Naive B cell (primary cell): ENCODE data around the gene PFKFB2. TPM values are rescaled to one million over a fixed set of nuclear protein-coding genes. Genes with fewer than 3 reads are reported as not detected.

ENCODE experiments used
- ATAC-seq, 2 donors: fragments of 150-1000 bp; cut with Tn5 transposase; 2 replicates each; pipeline ENCODE4 v1.10.0; 2021; ENCODE audit warnings: low read depth in 2 of 2, mild to moderate bottlenecking in 2 of 2, moderate library complexity in 2 of 2
- DNase-seq: peaks from one replicate; pipeline ENCODE4 v3.0.0; 2022
- H3K27ac Mint-ChIP-seq, 6 donors: one replicate each; pipeline ENCODE4 v1.8.0; 2020 to 2022; ENCODE audit warnings: mild to moderate bottlenecking in 6 of 6, mixed read lengths in 6 of 6, moderate library complexity in 5 of 6, inconsistent platforms in 2 of 6
- H3K27me3 Mint-ChIP-seq, 3 donors: one replicate each; pipeline ENCODE4 v1.8.0; 2021 to 2022; ENCODE audit warnings: mixed read lengths in 3 of 3, mild to moderate bottlenecking in 1 of 3
- H3K36me3 Mint-ChIP-seq, 2 donors: one replicate each; pipeline ENCODE4 v1.8.0; 2020 to 2022; ENCODE audit warnings: mixed read lengths in 2 of 2, inconsistent platforms in 1 of 2, mild to moderate bottlenecking in 1 of 2
- H3K4me1 Mint-ChIP-seq, 3 donors: one replicate each; pipeline ENCODE4 v1.8.0; 2020 to 2022; ENCODE audit warnings: mixed read lengths in 3 of 3, inconsistent platforms in 1 of 3, mild to moderate bottlenecking in 1 of 3, moderate library complexity in 1 of 3
- H3K4me3 Mint-ChIP-seq, 8 donors: one replicate each; pipeline ENCODE4 v1.8.0; 2020 to 2022; ENCODE audit warnings: mild to moderate bottlenecking in 8 of 8, mixed read lengths in 8 of 8, moderate library complexity in 8 of 8, inconsistent platforms in 2 of 8
- H3K9me3 Mint-ChIP-seq, 7 donors: one replicate each; pipeline ENCODE4 v1.8.0; 2020 to 2022; ENCODE audit warnings: mixed read lengths in 7 of 7, mild to moderate bottlenecking in 5 of 7, inconsistent platforms in 2 of 7, moderate library complexity in 1 of 7
- polyA plus RNA-seq, 6 donors: library from polyadenylated mRNA; unstranded; fragments of 300-500 nt; fragmentation: Illumina TruSeq; gene quantifications; one replicate each; pipeline ENCODE4 v1.2.3, GENCODE V29; 2021; ENCODE audit warnings: low read depth in 6 of 6

PFKFB2 gene
- polyA plus RNA-seq, 6 donors from 2014 or later: 2.5 to 8.2 (median 6.1) TPM

DNA sequence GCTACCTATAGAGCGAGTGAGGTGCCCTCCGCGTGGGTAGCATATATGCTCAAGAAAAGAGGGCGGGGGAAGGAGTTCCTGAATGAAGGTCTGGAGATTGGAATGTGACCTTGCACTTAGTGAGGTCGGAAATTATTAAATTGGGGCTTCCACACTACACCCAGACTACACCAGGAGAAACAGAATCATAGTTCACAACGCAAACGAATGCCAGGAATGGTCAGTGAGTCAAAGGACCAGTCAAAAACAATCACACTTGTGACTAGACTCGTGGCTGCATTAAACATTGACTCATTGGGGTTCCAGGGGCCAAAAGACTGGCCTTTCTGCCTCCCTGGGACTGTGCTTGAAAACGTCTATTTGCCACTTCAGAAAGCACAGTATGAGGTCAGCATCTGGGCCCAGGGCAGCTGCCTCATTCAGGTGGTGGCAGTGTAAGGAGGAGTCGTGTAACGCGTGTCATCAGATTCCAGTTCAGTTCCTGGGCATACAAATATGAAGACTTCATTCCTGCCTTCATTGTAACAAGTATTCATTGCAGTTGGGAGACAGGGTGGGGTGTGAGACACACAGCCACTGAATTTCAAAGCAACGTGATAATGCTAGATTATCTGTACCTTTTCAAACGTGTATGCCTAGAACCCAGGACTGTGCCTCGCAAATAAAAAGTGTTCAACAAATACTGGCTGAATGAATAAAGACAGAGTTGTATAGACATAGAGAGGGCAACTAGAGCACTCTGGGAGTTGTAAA is 1.7 kb upstream of the PFKFB2 start, which contains the start of gene YOD1:
Gene YOD1 (minus strand): TSS at position 18 of the 753 bp plus-strand sequence. CDS start 178 bp downstream, outside the sequence.
- no peak for DNase-seq
- H3K9me3 Mint-ChIP-seq: peaks cover 0 to 3% (median 0%) of the 10 kb centered on the region in 7 donors
- peaks cover 0 to 10% of the 10 kb centered on the region in 2 donors for H3K36me3 Mint-ChIP-seq
- H3K27ac Mint-ChIP-seq: peak within 1 kb of the TSS; percentile 58 to 100 (median 96)
- peaks cover 38 to 72% (median 51%) of the 10 kb centered on the region in 3 donors for H3K4me1 Mint-ChIP-seq
- no peak for ATAC-seq
- H3K27me3 Mint-ChIP-seq: no peaks in the 10 kb centered on the region
- H3K4me3 Mint-ChIP-seq: peak within 1 kb of the TSS; percentile 93 to 100 (median 98)

- DNase-seq (peak; percentile 74), ATAC-seq (peak; percentile 48 to 57)
- Mint-ChIP-seq H3K36me3 (peaks cover 0 to 9% of the 10 kb centered on the region in 2 donors), H3K9me3 (peaks cover 0 to 3% (median 0%) of the 10 kb centered on the region in 7 donors), H3K4me3 (peak overlapping the region; percentile 93 to 100 (median 98)), H3K27ac (peak overlapping the region; percentile 94 to 100 (median 99)), H3K27me3 (no peaks in the 10 kb centered on the region), H3K4me1 (peaks cover 40 to 67% (median 60%) of the 10 kb centered on the region in 3 donors)
These were observed 1.4 kb downstream of the PFKFB2 start for GRCh38 chr1:207054491-207054890.

- Mint-ChIP-seq H3K27me3 (no peaks in the 10 kb centered on the region), H3K4me1 (peaks cover 33 to 59% (median 52%) of the 10 kb centered on the region in 3 donors), H3K27ac (peak overlapping the region; percentile 30 to 100 (median 99)), H3K36me3 (peaks cover 0 to 9% of the 10 kb centered on the region in 2 donors), H3K9me3 (peaks cover 0 to 3% (median 0%) of the 10 kb centered on the region in 7 donors), H3K4me3 (peak overlapping the region; percentile 93 to 100 (median 98))
- no peak for ATAC-seq
- DNase-seq: no peak
These were observed 2.4 kb downstream of the PFKFB2 start for GRCh38 chr1:207055386-207056001.

DNA sequence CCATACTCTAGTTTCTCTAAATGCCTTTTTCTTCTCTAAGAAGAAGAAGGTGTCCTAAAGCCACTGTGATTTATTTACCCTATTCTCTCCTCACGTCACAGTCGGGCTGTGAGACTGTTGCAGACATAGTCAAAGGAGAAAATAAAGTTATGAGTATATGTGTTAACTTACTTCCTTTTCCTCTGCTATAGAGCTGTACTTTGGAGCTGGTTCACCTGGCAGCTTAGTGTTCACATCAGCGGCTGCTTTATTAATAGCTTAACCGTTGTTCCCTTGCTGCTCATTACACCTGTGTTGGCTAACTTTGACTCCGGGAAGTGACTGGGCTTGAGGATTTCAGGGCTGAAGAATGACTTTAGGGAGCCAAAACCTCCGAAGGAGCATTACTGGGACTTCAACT is 3.6 kb downstream of the PFKFB2 start:
- H3K36me3 Mint-ChIP-seq: peaks cover 0 to 9% of the 10 kb centered on the region in 2 donors
- H3K9me3 Mint-ChIP-seq: no peaks in the 10 kb centered on the region
- H3K4me1 Mint-ChIP-seq: peaks cover 28 to 51% (median 42%) of the 10 kb centered on the region in 3 donors
- H3K27ac Mint-ChIP-seq: peak overlapping the region in 2 of 6 donors; percentile 43 to 80
- DNase-seq (no peak), ATAC-seq (no peak)
- H3K4me3 Mint-ChIP-seq: peak overlapping the region in 1 of 8 donors; percentile 53
- no peaks in the 10 kb centered on the region for H3K27me3 Mint-ChIP-seq

DNA sequence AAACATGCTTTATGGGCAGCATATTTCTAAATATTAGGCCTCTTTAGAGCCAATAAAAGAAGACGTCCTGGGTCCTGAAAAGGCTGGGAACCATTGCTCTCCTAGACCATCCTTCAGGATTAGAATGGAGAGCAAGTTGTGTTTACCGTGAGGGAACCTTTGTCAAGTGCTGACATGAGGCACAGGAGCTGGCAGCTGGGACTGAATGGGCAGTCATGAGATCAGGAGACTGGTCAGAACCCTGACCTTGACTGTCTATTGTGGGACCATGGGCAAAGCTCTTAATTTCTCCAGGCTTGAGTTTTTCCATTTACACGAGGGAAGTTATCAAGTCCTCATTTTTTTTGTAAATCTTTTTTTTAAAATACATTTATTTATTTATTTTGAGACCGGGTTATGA is 5.2 kb downstream of the PFKFB2 start:
- peak overlapping the region in 1 of 6 donors; percentile 54 for H3K27ac Mint-ChIP-seq
- no peaks in the 10 kb centered on the region for H3K27me3 Mint-ChIP-seq
- DNase-seq (no peak), ATAC-seq (no peak)
- peaks cover 15 to 24% of the 10 kb centered on the region in 2 donors for H3K36me3 Mint-ChIP-seq
- no peaks in the 10 kb centered on the region for H3K9me3 Mint-ChIP-seq
- H3K4me1 Mint-ChIP-seq: peaks cover 21 to 35% (median 30%) of the 10 kb centered on the region in 3 donors
- H3K4me3 Mint-ChIP-seq: no peak overlapping the region

DNA sequence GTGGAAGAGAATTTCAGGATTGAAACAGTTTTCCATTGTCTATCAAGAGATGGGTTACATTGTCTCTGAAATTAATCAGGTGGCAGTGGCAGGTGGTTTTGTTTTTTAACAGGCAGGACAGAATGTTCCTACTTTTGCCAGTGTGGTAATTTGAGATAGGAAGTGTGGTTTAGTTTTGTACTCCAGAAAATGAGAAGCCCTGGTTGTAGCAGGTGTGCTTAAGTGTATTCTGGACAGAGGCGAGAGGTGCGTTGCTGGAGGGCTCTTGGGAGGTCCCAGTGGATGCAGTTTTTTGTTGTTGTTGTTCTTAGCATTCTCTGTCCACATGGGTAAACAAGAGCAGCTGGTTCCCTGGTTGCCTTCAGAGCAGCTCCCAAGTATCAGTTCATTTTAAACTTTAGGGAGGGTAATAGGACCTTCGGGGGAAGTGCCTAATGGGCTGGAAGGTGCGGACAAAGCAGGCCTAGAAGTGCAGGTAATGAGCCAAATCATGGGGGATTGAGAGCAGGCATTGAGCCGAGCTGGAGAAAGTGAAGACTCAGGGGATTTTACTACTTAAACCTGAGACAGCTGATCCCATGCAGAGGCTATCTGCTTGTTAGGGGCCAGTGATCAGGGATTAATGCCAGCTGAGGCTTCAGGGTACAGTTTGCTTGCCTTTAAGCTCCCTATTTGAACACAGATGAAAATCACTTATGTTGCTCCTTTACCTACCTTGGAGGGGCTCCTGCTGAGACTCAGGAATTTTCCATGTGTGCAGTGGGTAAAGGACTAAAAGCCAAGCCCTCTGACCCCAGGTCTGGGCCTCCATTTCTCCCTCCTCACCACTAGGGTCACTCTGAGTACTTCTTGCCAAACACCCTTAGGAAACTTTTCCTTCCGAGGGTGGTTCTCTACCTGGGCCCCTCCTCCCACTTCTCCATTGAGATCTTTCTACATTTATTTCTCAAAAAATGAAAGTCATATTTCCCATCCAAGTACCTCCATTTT is 6.1 kb downstream of the PFKFB2 start:
- H3K36me3 Mint-ChIP-seq: peaks cover 19 to 24% of the 10 kb centered on the region in 2 donors
- peak overlapping the region in 5 of 6 donors; percentile 10 to 54 (median 44) for H3K27ac Mint-ChIP-seq
- H3K4me1 Mint-ChIP-seq: peaks cover 14 to 26% (median 24%) of the 10 kb centered on the region in 3 donors
- DNase-seq (no peak), ATAC-seq (no peak)
- H3K27me3 Mint-ChIP-seq: no peaks in the 10 kb centered on the region
- no peaks in the 10 kb centered on the region for H3K9me3 Mint-ChIP-seq
- H3K4me3 Mint-ChIP-seq: no peak overlapping the region

GRCh38 chr1:207059881-207060280 is 6.8 kb downstream of the PFKFB2 start:
- peak overlapping the region in 2 of 6 donors; percentile 10 to 53 for H3K27ac Mint-ChIP-seq
- no peak for ATAC-seq

GRCh38 chr1:207060596-207060995 is 7.5 kb downstream of the PFKFB2 start:
- H3K27ac Mint-ChIP-seq: no peak overlapping the region
- H3K36me3 Mint-ChIP-seq: peaks cover 19 to 24% of the 10 kb centered on the region in 2 donors
- no peaks in the 10 kb centered on the region for H3K27me3 Mint-ChIP-seq
- DNase-seq (no peak), ATAC-seq (no peak)
- peaks cover 4 to 12% (median 12%) of the 10 kb centered on the region in 3 donors for H3K4me1 Mint-ChIP-seq
- H3K9me3 Mint-ChIP-seq: no peaks in the 10 kb centered on the region
- H3K4me3 Mint-ChIP-seq: no peak overlapping the region

More at GRCh38 chr1:207059881-207060280, 6.8 kb downstream of the PFKFB2 start:
- Mint-ChIP-seq H3K9me3 (no peaks in the 10 kb centered on the region), H3K4me1 (peaks cover 7 to 19% (median 17%) of the 10 kb centered on the region in 3 donors), H3K27me3 (no peaks in the 10 kb centered on the region), H3K36me3 (peaks cover 19 to 24% of the 10 kb centered on the region in 2 donors), H3K4me3 (no peak overlapping the region)
- DNase-seq: no peak

DNA sequence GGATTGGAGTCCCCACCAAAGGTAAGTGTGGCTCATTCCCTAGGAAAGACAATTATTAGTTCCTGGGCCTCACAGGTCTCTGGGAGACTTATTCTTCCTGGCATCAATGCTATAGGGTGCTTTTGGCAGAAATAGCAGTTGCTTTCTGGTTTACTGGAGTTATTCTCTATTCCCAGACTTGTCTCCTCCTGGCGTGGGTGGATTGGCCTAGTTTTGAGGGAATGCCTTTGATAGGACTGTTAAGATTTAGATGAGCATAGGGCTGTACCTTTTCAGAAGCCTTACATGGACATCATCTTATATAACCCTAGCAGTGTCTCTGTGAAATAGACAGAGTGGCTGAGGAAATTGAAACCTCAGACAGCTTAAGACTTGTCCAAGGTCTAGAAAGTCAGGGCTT is 9.0 kb downstream of the PFKFB2 start:
- peaks cover 17 to 19% of the 10 kb centered on the region in 2 donors for H3K36me3 Mint-ChIP-seq
- DNase-seq (no peak), ATAC-seq (no peak)
- H3K4me3 Mint-ChIP-seq: no peak overlapping the region
- peaks cover 4 to 12% (median 8%) of the 10 kb centered on the region in 3 donors for H3K4me1 Mint-ChIP-seq
- no peak overlapping the region for H3K27ac Mint-ChIP-seq
- no peaks in the 10 kb centered on the region for H3K9me3 Mint-ChIP-seq
- H3K27me3 Mint-ChIP-seq: no peaks in the 10 kb centered on the region

DNA sequence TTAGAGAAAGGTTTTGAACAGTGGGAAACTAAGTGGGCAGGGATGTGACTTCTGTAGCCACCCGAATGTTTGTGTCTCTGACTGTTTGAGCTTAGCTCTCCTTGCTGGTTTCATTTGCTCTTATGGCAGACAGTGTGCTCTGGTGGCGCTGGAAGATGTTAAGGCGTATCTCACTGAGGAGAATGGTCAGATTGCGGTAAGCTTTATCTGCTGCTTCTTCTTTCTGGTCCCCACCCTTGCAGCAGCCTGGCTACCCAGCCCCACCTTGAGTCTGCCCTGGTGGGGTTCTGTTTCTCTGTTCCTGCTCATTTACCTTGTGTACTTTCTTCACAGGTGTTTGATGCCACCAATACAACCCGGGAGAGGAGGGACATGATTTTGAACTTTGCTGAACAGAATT is 9.9 kb downstream of the PFKFB2 start:
- Mint-ChIP-seq H3K27me3 (no peaks in the 10 kb centered on the region), H3K4me1 (peaks cover 4 to 12% (median 8%) of the 10 kb centered on the region in 3 donors), H3K9me3 (no peaks in the 10 kb centered on the region), H3K27ac (no peak overlapping the region), H3K36me3 (peaks cover 22 to 25% of the 10 kb centered on the region in 2 donors), H3K4me3 (no peak overlapping the region)
- DNase-seq (no peak), ATAC-seq (no peak)

DNA sequence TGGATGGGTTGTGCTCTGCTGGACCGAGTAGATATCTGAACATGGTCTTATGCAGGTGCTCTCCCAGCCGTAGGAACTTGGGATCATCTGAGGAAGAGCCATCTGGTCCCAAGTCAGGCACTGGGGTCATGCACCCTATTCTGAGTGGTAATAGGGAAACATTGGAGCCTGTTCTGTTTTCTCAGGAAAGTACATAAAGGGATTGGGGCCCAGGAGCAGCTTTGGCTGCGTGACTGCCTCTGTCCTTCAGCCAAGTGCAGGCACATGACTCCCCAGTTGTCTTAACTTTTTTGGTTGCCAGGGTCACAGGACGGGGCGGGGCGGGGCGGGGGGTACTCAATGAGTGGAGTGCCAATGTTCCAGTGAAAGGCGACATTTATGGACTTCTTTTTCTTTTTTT is 11.5 kb downstream of the PFKFB2 start:
- no peak for DNase-seq
- peaks cover 3 to 9% (median 7%) of the 10 kb centered on the region in 3 donors for H3K4me1 Mint-ChIP-seq
- peaks cover 26 to 32% of the 10 kb centered on the region in 2 donors for H3K36me3 Mint-ChIP-seq
- H3K4me3 Mint-ChIP-seq: no peak overlapping the region
- no peaks in the 10 kb centered on the region for H3K27me3 Mint-ChIP-seq
- H3K27ac Mint-ChIP-seq: no peak overlapping the region
- no peak for ATAC-seq
- H3K9me3 Mint-ChIP-seq: no peaks in the 10 kb centered on the region

GRCh38 chr1:207067185-207067584 is 14.1 kb downstream of the PFKFB2 start:
- no peak for ATAC-seq
- Mint-ChIP-seq H3K9me3 (no peaks in the 10 kb centered on the region), H3K27ac (peak overlapping the region in 1 of 6 donors; percentile 36), H3K36me3 (peaks cover 26 to 28% of the 10 kb centered on the region in 2 donors), H3K27me3 (no peaks in the 10 kb centered on the region), H3K4me1 (peaks cover 18 to 31% (median 24%) of the 10 kb centered on the region in 3 donors), H3K4me3 (no peak overlapping the region)
- DNase-seq: no peak
